Measurements from ENCODE around the gene NKAIN2.

GRCh38 chr6:124434421-124434820 is 630.8 kb downstream of the NKAIN2 start:
- TF ChIP-seq CTCF (optimal IDR thresholded peaks at IDR 0.05 in 1 of 3, IDR thresholded peaks at IDR 0.05 in 1 of 3, conservative IDR thresholded peaks at IDR 0.05 in 1 of 3; ENCODE audit: extremely low read depth in 1 of 3, insufficient read depth in 2 of 3, low read length in 3 of 3) = no peak
- TF ChIP-seq EZH2 (IDR thresholded peaks at IDR 0.05; ENCODE audit: low read length) = no peak
